Measurements from ENCODE around the gene TEDC2. TPM values are rescaled to one million over a fixed set of nuclear protein-coding genes. Genes with fewer than 3 reads are reported as not detected.

The TEDC2 gene
- total RNA-seq, 2 experiments from 2014 or later = 23.2 to 30.7 TPM

DNA sequence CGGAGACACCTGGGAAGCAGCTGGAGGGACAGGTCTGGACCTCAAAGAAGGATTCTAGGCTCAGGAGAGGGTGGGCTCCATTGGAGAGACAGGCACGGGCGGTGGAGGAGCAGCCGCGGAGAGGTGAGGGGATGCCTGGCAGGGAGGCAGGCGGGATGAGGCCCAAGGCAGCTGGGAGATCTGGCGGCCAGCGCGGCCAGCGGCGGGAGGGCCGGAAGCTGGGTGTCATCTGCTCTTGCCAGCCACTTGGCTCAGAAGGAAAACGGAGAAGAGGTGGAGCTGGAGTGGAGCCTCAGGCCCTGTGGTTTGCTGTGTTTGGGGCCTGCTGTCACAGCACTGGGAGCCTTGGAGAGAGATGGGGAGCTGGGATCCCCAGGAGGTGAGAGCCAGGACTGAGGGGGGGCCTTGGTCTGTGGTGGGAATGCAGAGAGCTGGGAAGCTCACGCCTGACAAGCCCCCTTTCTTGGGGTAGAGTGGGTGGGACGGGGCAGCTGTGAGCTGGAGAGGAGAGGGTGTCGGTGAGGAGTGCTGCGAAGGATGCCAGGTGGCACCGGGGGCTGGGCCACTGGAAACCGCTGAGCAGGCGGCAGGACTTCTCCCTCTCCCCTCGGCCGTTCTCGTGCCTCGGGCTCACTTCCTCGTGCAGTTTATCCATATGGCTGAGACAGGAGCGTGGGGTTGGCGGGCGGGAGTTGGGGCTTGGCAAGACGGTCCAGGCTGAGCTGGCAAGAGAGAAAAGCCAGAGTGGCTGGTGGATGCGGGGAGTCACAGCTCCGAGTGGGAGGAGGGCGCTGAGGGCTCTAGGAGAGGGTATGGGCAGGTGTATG lies 23.0 kb downstream of the TEDC2 start:
- DNase-seq (no peak), ATAC-seq (no peak)
- H3K27ac Mint-ChIP-seq = no peak overlapping the region
- H3K27me3 Mint-ChIP-seq = no peaks in the 10 kb centered on the region
- H3K36me3 Mint-ChIP-seq (ENCODE audit: low read depth) = no peaks in the 10 kb centered on the region
- TF ChIP-seq, protein P1, sequence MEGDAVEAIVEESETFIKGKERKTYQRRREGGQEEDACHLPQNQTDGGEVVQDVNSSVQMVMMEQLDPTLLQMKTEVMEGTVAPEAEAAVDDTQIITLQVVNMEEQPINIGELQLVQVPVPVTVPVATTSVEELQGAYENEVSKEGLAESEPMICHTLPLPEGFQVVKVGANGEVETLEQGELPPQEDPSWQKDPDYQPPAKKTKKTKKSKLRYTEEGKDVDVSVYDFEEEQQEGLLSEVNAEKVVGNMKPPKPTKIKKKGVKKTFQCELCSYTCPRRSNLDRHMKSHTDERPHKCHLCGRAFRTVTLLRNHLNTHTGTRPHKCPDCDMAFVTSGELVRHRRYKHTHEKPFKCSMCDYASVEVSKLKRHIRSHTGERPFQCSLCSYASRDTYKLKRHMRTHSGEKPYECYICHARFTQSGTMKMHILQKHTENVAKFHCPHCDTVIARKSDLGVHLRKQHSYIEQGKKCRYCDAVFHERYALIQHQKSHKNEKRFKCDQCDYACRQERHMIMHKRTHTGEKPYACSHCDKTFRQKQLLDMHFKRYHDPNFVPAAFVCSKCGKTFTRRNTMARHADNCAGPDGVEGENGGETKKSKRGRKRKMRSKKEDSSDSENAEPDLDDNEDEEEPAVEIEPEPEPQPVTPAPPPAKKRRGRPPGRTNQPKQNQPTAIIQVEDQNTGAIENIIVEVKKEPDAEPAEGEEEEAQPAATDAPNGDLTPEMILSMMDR (IDR thresholded peaks at IDR 0.05) = no peak
- POLR2A ChIA-PET = interaction anchor here (0.8 to 1.3 kb wide), 2 partner anchors 13 to 32 kb away, joined by 3 to 4 read pairs; no protein-coding TSS in a partner anchor
- intact Hi-C loops (cut with micrococcal nuclease) = no loop called here
- H3K4me3 Mint-ChIP-seq = no peak overlapping the region
- H3K9me3 Mint-ChIP-seq = no peaks in the 10 kb centered on the region
- CTCF ChIA-PET = no interaction called here
- peaks cover 18% of the 10 kb centered on the region for H3K4me1 Mint-ChIP-seq (ENCODE audit: low read depth)

DNA sequence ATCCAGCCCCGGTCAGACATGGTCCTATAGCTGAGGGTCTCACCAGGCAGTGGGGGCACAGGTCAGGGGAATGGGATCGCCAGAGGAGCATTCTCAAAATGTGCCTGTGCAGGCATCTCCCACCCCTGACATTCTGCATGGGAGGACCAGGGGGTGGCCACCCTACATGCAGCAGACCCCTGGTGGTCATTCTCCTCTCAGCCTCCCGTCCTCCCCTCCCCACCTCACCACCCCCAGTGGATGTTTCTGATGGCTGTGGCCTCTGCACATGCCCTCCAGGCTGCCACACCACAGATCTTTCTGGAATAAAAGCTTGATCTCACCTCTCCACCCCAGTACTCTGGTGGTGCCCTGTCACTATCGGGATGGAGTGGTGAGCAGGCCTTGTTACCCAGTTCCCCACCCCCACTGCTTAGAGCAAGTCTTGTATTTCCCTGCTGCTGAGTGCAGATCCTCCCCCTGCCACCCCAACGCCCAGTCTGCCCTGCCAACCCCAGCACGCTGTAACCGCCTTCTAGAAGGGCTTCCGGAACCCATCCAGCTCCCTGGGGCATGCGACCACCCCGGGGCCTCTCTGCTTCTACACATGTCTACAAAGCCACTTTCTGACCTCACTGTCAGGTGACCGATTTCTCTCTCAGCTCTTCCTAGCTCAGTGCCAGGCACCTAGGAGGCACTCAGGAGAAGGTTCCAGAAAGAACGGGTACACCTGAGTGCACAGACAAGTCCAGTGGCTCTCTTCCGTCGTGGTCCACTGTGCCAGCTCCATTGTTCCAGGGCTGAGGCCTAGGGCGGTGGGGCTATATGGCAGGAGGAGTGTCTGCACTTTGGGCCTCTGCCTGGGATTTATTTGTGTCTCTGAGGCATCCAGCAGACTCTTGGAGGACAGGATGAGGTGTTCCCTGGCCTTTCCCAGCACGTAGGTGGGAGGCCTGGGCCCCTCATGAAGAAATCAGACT lies 24.3 kb downstream of the TEDC2 start:
- TF ChIP-seq, protein P1 (IDR thresholded peaks at IDR 0.05) = no peak
- CTCF ChIA-PET = no interaction called here
- POLR2A ChIA-PET = interaction anchor here (1.1 kb wide), 1 partner anchor 10 kb away, joined by 3 read pairs; no protein-coding TSS in a partner anchor
- ATAC-seq (no peak), DNase-seq (no peak)
- intact Hi-C loops (cut with micrococcal nuclease) = no loop called here
- H3K27ac Mint-ChIP-seq = no peak overlapping the region
- no peak overlapping the region for H3K4me3 Mint-ChIP-seq
- H3K36me3 Mint-ChIP-seq (ENCODE audit: low read depth) = no peaks in the 10 kb centered on the region
- no peaks in the 10 kb centered on the region for H3K27me3 Mint-ChIP-seq
- peaks cover 21% of the 10 kb centered on the region for H3K4me1 Mint-ChIP-seq (ENCODE audit: low read depth)
- H3K9me3 Mint-ChIP-seq = no peaks in the 10 kb centered on the region

DNA sequence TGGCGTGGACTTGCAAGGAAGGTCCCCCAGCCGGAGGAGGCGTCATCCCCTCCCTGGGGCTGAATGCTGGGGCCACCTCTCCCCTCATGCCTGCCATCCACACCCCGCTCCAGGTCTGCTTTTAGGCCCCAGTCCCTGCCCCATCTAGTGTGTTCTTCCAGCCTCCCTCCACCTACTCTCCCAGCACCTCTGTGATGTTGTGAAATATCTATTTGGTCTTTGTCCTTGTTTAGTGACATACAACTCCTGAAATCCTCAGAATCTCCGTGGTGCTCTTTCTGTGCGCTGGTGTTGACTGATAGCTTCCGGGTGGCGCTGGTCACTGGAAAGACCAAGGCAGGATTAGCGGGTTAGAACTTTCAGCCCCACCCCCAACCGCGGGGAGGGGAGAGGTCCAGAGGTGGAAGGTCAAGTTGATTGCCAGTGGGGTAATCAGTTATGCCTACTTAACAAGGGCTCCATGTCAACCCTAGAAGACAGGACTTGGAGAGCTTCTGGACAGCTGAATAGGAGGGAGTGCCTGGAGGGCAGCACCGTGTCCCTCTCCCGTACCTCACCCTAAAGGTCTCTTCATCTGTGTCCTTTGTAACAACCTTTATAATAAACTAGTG lies 25.1 kb downstream of the TEDC2 start:
- no peak overlapping the region for H3K4me3 Mint-ChIP-seq
- CTCF ChIA-PET = no interaction called here
- intact Hi-C loops (cut with micrococcal nuclease) = no loop called here

DNA sequence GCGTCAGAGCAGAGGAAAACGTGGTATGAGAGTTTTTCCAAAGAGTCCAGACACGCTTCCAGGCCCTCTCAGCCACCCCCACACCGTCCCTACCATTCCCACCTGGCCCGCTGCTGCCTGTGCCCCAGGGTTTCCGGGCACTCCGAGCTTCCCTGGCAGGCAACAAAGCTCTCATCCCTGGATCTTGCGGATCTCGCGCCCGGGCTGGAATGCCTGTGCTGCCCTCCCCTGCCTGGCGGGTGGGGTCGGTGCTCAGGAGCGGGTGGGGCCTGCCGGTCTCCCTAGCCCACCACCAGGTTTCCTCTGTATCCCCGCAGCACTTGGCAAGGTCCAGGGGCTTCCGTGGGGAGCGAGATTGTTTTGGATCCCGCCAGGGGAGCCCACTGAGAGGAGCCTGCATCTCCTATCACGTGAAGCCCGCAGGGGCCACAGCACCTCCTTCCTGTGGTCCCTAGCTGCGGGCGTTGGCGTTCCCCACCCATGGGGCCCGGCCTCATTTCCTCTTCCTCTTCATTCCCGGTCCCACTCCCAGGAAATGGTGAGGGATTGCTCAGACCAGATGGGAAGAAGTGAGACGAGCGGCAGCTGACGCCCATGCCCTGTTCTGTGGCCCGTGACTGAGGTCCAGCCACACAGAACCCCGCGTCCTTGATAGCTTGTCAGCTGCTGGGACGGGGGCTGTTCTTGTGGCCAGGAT lies 26.1 kb downstream of the TEDC2 start:
- no peaks in the 10 kb centered on the region for H3K9me3 Mint-ChIP-seq
- TF ChIP-seq, protein P1 (IDR thresholded peaks at IDR 0.05) = no peak
- H3K4me1 Mint-ChIP-seq (ENCODE audit: low read depth) = peaks cover 21% of the 10 kb centered on the region
- H3K4me3 Mint-ChIP-seq = no peak overlapping the region
- no peak overlapping the region for H3K27ac Mint-ChIP-seq
- ATAC-seq = no peak
- no peak for DNase-seq
- POLR2A ChIA-PET = interaction anchor here (0.8 to 1.0 kb wide), 3 partner anchors 17 to 39 kb away, joined by 3 to 4 read pairs (median 3); no protein-coding TSS in a partner anchor
- no peaks in the 10 kb centered on the region for H3K36me3 Mint-ChIP-seq (ENCODE audit: low read depth)
- no peaks in the 10 kb centered on the region for H3K27me3 Mint-ChIP-seq
- CTCF ChIA-PET = interaction anchor here (1.1 to 1.7 kb wide), 4 partner anchors 15 to 292 kb away, joined by 3 to 8 read pairs (median 4); no protein-coding TSS in a partner anchor
- intact Hi-C loops (cut with micrococcal nuclease) = no loop called here

More for the DNA sequence above, 25.1 kb downstream of the TEDC2 start:
- no peaks in the 10 kb centered on the region for H3K36me3 Mint-ChIP-seq (ENCODE audit: low read depth)
- H3K27ac Mint-ChIP-seq = no peak overlapping the region
- POLR2A ChIA-PET = interaction anchor here (1.0 kb wide), 1 partner anchor 38 kb away, joined by 4 read pairs; no protein-coding TSS in a partner anchor
- ATAC-seq (no peak), DNase-seq (no peak)
- peaks cover 21% of the 10 kb centered on the region for H3K4me1 Mint-ChIP-seq (ENCODE audit: low read depth)
- no peaks in the 10 kb centered on the region for H3K9me3 Mint-ChIP-seq
- TF ChIP-seq, protein P1 (IDR thresholded peaks at IDR 0.05) = no peak
- no peaks in the 10 kb centered on the region for H3K27me3 Mint-ChIP-seq
